GM23338 (cell line): Measurements from ENCODE around the gene TMEM200C. TPM values are rescaled to one million over a fixed set of nuclear protein-coding genes. Genes with fewer than 3 reads are reported as not detected.

Experiments used
- ATAC-seq: fragments of 200-7000 bp; cut with Tn5 transposase; 3 replicates; pipeline ENCODE4 v1.9.1; 2020
- DNase-seq: peaks from one replicate; pipeline ENCODE4 v3.0.0-alpha.2; 2015; ENCODE audit warnings: low spot score
- H2AFZ ChIP-seq: fragments of 200-600 bp; sonication (generic); 2 replicates; pipeline ENCODE4 v1.8.0; 2016; ENCODE audit warnings: antibody characterized with exemption, mild to moderate bottlenecking, moderate library complexity
- H3F3A ChIP-seq: fragments of 200-600 bp; sonication (generic); replicated peaks from 2 replicates; pipeline ENCODE4 v1.8.0; 2017; ENCODE audit warnings: antibody characterized with exemption, mixed run types, low read depth
- H3K27ac ChIP-seq: fragments of 200-600 bp; sonication (generic); 2 replicates; pipeline ENCODE4 v1.6.1; 2016; ENCODE audit warnings: low read depth
- H3K27me3 ChIP-seq: fragments of 200-600 bp; sonication (generic); 2 replicates; pipeline ENCODE4 v1.8.0; 2016; ENCODE audit warnings: mild to moderate bottlenecking, mixed run types, moderate library complexity; ENCODE audit not compliant: insufficient read depth
- H3K36me3 ChIP-seq: fragments of 200-600 bp; sonication (generic); 2 replicates; pipeline ENCODE4 v1.8.0; 2016; ENCODE audit warnings: mild to moderate bottlenecking; ENCODE audit not compliant: insufficient read depth
- H3K4me1 ChIP-seq: fragments of 200-600 bp; sonication (generic); 2 replicates; pipeline ENCODE4 v1.8.0; 2016; ENCODE audit warnings: mild to moderate bottlenecking, moderate library complexity; ENCODE audit not compliant: insufficient read depth
- H3K4me2 ChIP-seq: fragments of 200-600 bp; sonication (generic); 2 replicates; pipeline ENCODE4 v1.7.1; 2017; ENCODE audit warnings: mixed run types
- H3K4me3 ChIP-seq: fragments of 200-600 bp; sonication (generic); 2 replicates; pipeline ENCODE4 v1.6.1; 2016; ENCODE audit warnings: mixed run types
- H3K79me2 ChIP-seq: fragments of 200-600 bp; sonication (generic); replicated peaks from 2 replicates; pipeline ENCODE4 v1.8.0; 2017; ENCODE audit warnings: mild to moderate bottlenecking; ENCODE audit not compliant: insufficient read depth
- H3K9me2 ChIP-seq: fragments of 200-600 bp; sonication (generic); 2 replicates; pipeline ENCODE4 v1.8.0; 2017; ENCODE audit not compliant: insufficient read depth
- H4K20me1 ChIP-seq: fragments of 200-600 bp; sonication (generic); replicated peaks from 2 replicates; pipeline ENCODE4 v1.8.0; 2017; ENCODE audit warnings: mild to moderate bottlenecking; ENCODE audit not compliant: insufficient read depth
- H3K27ac Mint-ChIP-seq: 2 replicates; pipeline ENCODE4 v1.8.0; 2020; ENCODE audit warnings: inconsistent platforms, mild to moderate bottlenecking, moderate library complexity, mixed read lengths
- H3K27me3 Mint-ChIP-seq: 3 replicates; pipeline ENCODE4 v1.8.0; 2022; ENCODE audit warnings: low read depth, mild to moderate bottlenecking, moderate library complexity, mixed read lengths, inconsistent platforms; ENCODE audit not compliant: insufficient read depth, poor library complexity
- H3K36me3 Mint-ChIP-seq: 3 replicates; pipeline ENCODE4 v1.8.0; 2021; ENCODE audit warnings: low read depth, mild to moderate bottlenecking, inconsistent platforms, moderate library complexity, mixed read lengths
- H3K4me1 Mint-ChIP-seq: 3 replicates; pipeline ENCODE4 v1.8.0; 2020; ENCODE audit warnings: mild to moderate bottlenecking, inconsistent platforms, mixed read lengths
- H3K4me3 Mint-ChIP-seq: 3 replicates; pipeline ENCODE4 v1.8.0; 2021; ENCODE audit warnings: moderate library complexity, mild to moderate bottlenecking, inconsistent platforms, mixed read lengths
- H3K9me3 Mint-ChIP-seq: 3 replicates; pipeline ENCODE4 v1.8.0; 2020; ENCODE audit warnings: moderate library complexity, mild to moderate bottlenecking, inconsistent platforms, mixed read lengths
- CREB1 ChIP-seq: fragments of 250-450 bp; sonication (Bioruptor Pico); IDR thresholded peaks from 2 replicates; pipeline ENCODE4 v1.5.0; 2020; ENCODE audit warnings: low read depth, mild to moderate bottlenecking, moderate library complexity
- ETS1 ChIP-seq: IDR thresholded peaks from 2 replicates; pipeline ENCODE4 v1.6.1; 2016; ENCODE audit warnings: antibody characterized with exemption
- EZH2 ChIP-seq: fragments of 200-600 bp; sonication (generic); IDR thresholded peaks from one replicate; pipeline ENCODE4 v1.8.0; 2017; ENCODE audit warnings: antibody characterized with exemption, mild to moderate bottlenecking, low read depth; ENCODE audit not compliant: unreplicated experiment
- EZH2phosphoT487 ChIP-seq: fragments of 200-600 bp; sonication (generic); IDR thresholded peaks from one replicate; pipeline ENCODE4 v1.8.1; 2018; ENCODE audit warnings: antibody characterized with exemption; ENCODE audit not compliant: unreplicated experiment
- JUNB ChIP-seq: IDR thresholded peaks from one replicate; pipeline ENCODE4 v1.6.1; 2016; ENCODE audit warnings: antibody characterized with exemption; ENCODE audit not compliant: unreplicated experiment
- NANOG ChIP-seq: IDR thresholded peaks from 2 replicates; pipeline ENCODE4 v1.6.1; 2016; ENCODE audit warnings: antibody characterized with exemption, borderline replicate concordance
- POLR2AphosphoS5 ChIP-seq: IDR thresholded peaks from 2 replicates; pipeline ENCODE4 v1.6.1; 2016; ENCODE audit warnings: antibody characterized with exemption, low read depth
- REST ChIP-seq: IDR thresholded peaks from one replicate; pipeline ENCODE4 v1.6.1; 2018; ENCODE audit warnings: antibody characterized with exemption; ENCODE audit not compliant: unreplicated experiment
- STAT1 ChIP-seq: IDR thresholded peaks from one replicate; pipeline ENCODE4 v1.6.1; 2016; ENCODE audit warnings: antibody characterized with exemption; ENCODE audit not compliant: unreplicated experiment
- ZNF114 ChIP-seq: fragments of 250-450 bp; sonication (Bioruptor Pico); IDR thresholded peaks from 2 replicates; pipeline ENCODE4 v1.5.0; 2020; ENCODE audit warnings: mild to moderate bottlenecking, moderate library complexity
- ZNF331 ChIP-seq: fragments of 250-450 bp; sonication (Bioruptor Pico); IDR thresholded peaks from 2 replicates; pipeline ENCODE4 v1.5.0; 2020; ENCODE audit warnings: low read depth, mild to moderate bottlenecking, moderate library complexity
- ZNF462 ChIP-seq: fragments of 250-450 bp; sonication (Bioruptor Pico); IDR thresholded peaks from 2 replicates; pipeline ENCODE4 v1.5.0; 2020; ENCODE audit warnings: mild to moderate bottlenecking, moderate library complexity
- polyA plus RNA-seq: library from polyadenylated mRNA; unstranded; fragments of >200 nt; fragmentation: Nextera tagmentation; extraction: Ambion mirVana; gene quantifications from 2 replicates; pipeline ENCODE4 v1.2.1, GENCODE V29; 2016
- total RNA-seq: library from RNA; depleted of rRNA; stranded (reverse); fragments of >200 nt; shearing (Covaris generic); gene quantifications from 2 replicates; pipeline ENCODE4 v1.2.3, GENCODE V29; 2014
- TF ChIP-seq, protein P1 (sequence below), 2 experiments: fragments of 200-600 bp in 1 of 2; sonication (generic) in 1 of 2; conservative IDR thresholded peaks; 2 replicates each; pipeline versions ENCODE4 v1.5.1 to v1.6.1; 2016 to 2017; ENCODE audit warnings: antibody characterized with exemption in 2 of 2, low read depth in 2 of 2, mild to moderate bottlenecking in 2 of 2, moderate library complexity in 1 of 2

Gene TMEM200C
- total and polyA plus RNA-seq, 2 experiments from 2014 or later, result 0.53 to 6.1 TPM

- no peaks in the 10 kb centered on the region for H3K9me3 Mint-ChIP-seq
- Histone ChIP-seq H3K27ac (no peak overlapping the region), H3K27me3 (no peaks in the 10 kb centered on the region), H3K9me2 (no peaks in the 10 kb centered on the region), H3K4me1 (no peaks in the 10 kb centered on the region), H2AFZ (no peak overlapping the region), H3K36me3 (no peaks in the 10 kb centered on the region), H3K79me2 (no peaks in the 10 kb centered on the region), H3K4me2 (no peak overlapping the region), H3F3A (no peaks in the 10 kb centered on the region), H3K4me3 (no peak overlapping the region), H4K20me1 (no peaks in the 10 kb centered on the region)
- H3K4me3 Mint-ChIP-seq, result no peak overlapping the region
- no peak for DNase-seq
- no peaks in the 10 kb centered on the region for H3K4me1 Mint-ChIP-seq
- no peak overlapping the region for H3K27ac Mint-ChIP-seq
- TF ChIP-seq ZNF114 (CRISPR knock-in tag) (no peak), STAT1 (no peak), POLR2AphosphoS5 (no peak), EZH2phosphoT487 (no peak), NANOG (no peak), ETS1 (no peak), EZH2 (no peak), CREB1 (no peak), REST (no peak), JUNB (no peak), ZNF331 (CRISPR knock-in tag) (no peak), ZNF462 (CRISPR knock-in tag) (no peak)
- TF ChIP-seq, protein P1, sequence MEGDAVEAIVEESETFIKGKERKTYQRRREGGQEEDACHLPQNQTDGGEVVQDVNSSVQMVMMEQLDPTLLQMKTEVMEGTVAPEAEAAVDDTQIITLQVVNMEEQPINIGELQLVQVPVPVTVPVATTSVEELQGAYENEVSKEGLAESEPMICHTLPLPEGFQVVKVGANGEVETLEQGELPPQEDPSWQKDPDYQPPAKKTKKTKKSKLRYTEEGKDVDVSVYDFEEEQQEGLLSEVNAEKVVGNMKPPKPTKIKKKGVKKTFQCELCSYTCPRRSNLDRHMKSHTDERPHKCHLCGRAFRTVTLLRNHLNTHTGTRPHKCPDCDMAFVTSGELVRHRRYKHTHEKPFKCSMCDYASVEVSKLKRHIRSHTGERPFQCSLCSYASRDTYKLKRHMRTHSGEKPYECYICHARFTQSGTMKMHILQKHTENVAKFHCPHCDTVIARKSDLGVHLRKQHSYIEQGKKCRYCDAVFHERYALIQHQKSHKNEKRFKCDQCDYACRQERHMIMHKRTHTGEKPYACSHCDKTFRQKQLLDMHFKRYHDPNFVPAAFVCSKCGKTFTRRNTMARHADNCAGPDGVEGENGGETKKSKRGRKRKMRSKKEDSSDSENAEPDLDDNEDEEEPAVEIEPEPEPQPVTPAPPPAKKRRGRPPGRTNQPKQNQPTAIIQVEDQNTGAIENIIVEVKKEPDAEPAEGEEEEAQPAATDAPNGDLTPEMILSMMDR (conservative IDR thresholded peaks at IDR 0.05; ENCODE audit: low read depth in 2 of 2), result no peak
- H3K36me3 Mint-ChIP-seq, result no peaks in the 10 kb centered on the region
- no peak for ATAC-seq
- H3K27me3 Mint-ChIP-seq, result no peaks in the 10 kb centered on the region
These were observed 21.0 kb downstream of the TMEM200C start for GRCh38 chr18:5874336-5874735.
